Tibial nerve (tissue), 3 donors: ENCODE data around the gene HPSE2.
"Not testable (repeated sequence)": the region's sequence is repeated elsewhere in the genome, so short reads cannot be mapped to it uniquely, and the experiment has no call there.

Experiments
- POLR2A ChIP-seq, 2 donors: fragments of 450-650 bp; IDR thresholded peaks; one replicate each; pipeline ENCODE4 v1.6.1; 2017; ENCODE audit warnings: antibody characterized with exemption in 2 of 2, mild to moderate bottlenecking in 2 of 2, moderate library complexity in 2 of 2
- TF ChIP-seq, protein P1 (sequence below), 5 experiments: fragments of 200-600 bp in 3 of 5; fragments of 450-650 bp in 2 of 5; sonication (generic) in 3 of 5; IDR thresholded peaks; one replicate each; pipeline ENCODE4 v1.5.1; 2016 to 2019; ENCODE audit warnings: antibody characterized with exemption in 5 of 5, mild to moderate bottlenecking in 3 of 5, moderate library complexity in 2 of 5

DNA sequence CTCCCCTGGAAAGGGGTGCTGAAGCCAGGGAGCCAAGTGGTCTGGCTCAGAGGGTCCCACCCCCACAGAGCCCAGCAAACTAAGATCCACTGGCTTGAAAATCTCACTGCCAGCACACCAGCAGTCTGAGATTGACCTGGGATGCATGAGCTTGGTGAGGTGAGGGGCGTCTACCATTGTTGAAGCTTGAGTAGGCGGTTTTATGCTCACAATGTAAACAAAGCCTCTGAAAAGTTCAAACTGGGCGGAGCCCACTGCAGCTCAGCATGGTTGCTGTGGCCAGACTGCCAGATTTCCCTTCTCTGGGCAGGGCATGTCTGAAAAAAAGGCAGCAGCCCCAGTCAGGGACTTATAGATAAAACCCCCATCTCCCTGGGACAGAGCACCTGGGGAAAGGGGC lies 102.8 kb downstream of the HPSE2 start:
- TF ChIP-seq, protein P1, sequence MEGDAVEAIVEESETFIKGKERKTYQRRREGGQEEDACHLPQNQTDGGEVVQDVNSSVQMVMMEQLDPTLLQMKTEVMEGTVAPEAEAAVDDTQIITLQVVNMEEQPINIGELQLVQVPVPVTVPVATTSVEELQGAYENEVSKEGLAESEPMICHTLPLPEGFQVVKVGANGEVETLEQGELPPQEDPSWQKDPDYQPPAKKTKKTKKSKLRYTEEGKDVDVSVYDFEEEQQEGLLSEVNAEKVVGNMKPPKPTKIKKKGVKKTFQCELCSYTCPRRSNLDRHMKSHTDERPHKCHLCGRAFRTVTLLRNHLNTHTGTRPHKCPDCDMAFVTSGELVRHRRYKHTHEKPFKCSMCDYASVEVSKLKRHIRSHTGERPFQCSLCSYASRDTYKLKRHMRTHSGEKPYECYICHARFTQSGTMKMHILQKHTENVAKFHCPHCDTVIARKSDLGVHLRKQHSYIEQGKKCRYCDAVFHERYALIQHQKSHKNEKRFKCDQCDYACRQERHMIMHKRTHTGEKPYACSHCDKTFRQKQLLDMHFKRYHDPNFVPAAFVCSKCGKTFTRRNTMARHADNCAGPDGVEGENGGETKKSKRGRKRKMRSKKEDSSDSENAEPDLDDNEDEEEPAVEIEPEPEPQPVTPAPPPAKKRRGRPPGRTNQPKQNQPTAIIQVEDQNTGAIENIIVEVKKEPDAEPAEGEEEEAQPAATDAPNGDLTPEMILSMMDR (IDR thresholded peaks at IDR 0.05), result not testable (repeated sequence)
- not testable (repeated sequence) for TF ChIP-seq POLR2A (IDR thresholded peaks at IDR 0.05)
